Small intestine (tissue), 7 donors: ENCODE measurements around the gene BICC1. TPM values are rescaled to one million over a fixed set of nuclear protein-coding genes. Genes with fewer than 3 reads are reported as not detected.

Experiments
- DNase-seq, 2 donors: peaks; one replicate each; pipeline versions ENCODE4 v3.0.0 to v3.0.0-alpha.2; 2013
- FAIRE-seq: peaks from 2 replicates; lab custom pipeline; 2012; peaks lifted over from hg19 to GRCh38; lab: Jason Lieb, UNC
- H3K27ac ChIP-seq, 3 donors: one replicate each; pipeline ENCODE4 v1.5.1; 2013; ENCODE audit warnings: low read length in 2 of 3, mild to moderate bottlenecking in 2 of 3, control low read depth in 1 of 3, inconsistent platforms in 1 of 3, low read depth in 1 of 3, moderate library complexity in 1 of 3
- H3K27me3 ChIP-seq, 3 donors: one replicate each; pipeline ENCODE4 v1.6.1; 2013; ENCODE audit warnings: low read length in 3 of 3, inconsistent platforms in 1 of 3; ENCODE audit not compliant: control insufficient read depth in 3 of 3, insufficient read depth in 3 of 3
- H3K36me3 ChIP-seq, 3 donors: one replicate each; pipeline ENCODE4 v1.6.1; 2013; ENCODE audit warnings: low read length in 3 of 3, inconsistent platforms in 1 of 3, low read depth in 1 of 3, mild to moderate bottlenecking in 1 of 3, moderate library complexity in 1 of 3; ENCODE audit not compliant: control insufficient read depth in 3 of 3, insufficient read depth in 2 of 3
- H3K4me1 ChIP-seq, 3 donors: one replicate each; pipeline ENCODE4 v1.6.1; 2013; ENCODE audit warnings: low read length in 2 of 3, inconsistent platforms in 1 of 3, low read depth in 1 of 3, mild to moderate bottlenecking in 1 of 3, moderate library complexity in 1 of 3; ENCODE audit not compliant: control insufficient read depth in 3 of 3, insufficient read depth in 2 of 3
- H3K4me3 ChIP-seq, 3 donors: one replicate each; pipeline ENCODE4 v1.5.1; 2013; ENCODE audit warnings: low read length in 3 of 3, control low read depth in 1 of 3, inconsistent platforms in 1 of 3, low read depth in 1 of 3, mild to moderate bottlenecking in 1 of 3, moderate library complexity in 1 of 3
- H3K9me3 ChIP-seq, 2 donors: one replicate each; pipeline ENCODE4 v1.6.1; 2013; ENCODE audit warnings: low read depth in 1 of 2, low read length in 1 of 2; ENCODE audit not compliant: control insufficient read depth in 2 of 2, insufficient read depth in 1 of 2
- WGBS, 3 donors: extraction: QIAGEN DNeasy Blood & Tissue Kit; methylation state at CpG; one replicate each; pipeline ENCODE4 v1.1.7; 2013; 5-methylcytosine and 5-hydroxymethylcytosine counted together
- polyA plus RNA-seq, 4 donors: library from polyadenylated mRNA; stranded (reverse) in 3 of 4; unstranded in 1 of 4; fragments of 200-250 nt in 3 of 4; fragments of 120-200 nt in 1 of 4; gene quantifications; one replicate each; pipeline versions ENCODE4 v1.2.1 to v1.2.3, GENCODE V29; 2013
- donor health status: healthy with polysubstance abuse.
- donor health status: control.
- donor health status: control.
- donor health status: Bipolar disorder and iron deficiency.
- donor health status: healthy.

The BICC1 gene
- polyA plus RNA-seq, 4 donors, result 0.81 to 4.7 (median 1.3) TPM; not detected in 1

DNA sequence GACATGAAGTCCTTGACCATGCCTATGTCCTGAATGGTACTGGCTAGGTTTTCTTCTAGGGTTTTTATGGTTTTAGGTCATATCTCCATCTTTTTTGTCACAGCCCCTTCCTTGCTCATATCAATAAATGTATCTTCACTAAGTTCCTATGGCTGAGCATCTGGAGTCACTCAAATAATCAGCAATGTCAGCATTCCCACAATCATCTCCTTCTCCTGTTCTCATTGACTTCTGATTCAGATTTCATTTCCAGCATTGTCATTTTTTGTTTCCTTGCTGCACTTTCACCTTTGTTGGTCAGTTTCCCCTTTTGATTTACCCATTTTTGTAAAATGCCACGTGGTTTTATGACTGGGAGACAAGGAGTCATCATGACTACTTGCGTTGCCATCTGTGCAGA is 181.2 kb downstream of the BICC1 start:
- Histone ChIP-seq H3K9me3 (peaks cover 0 to 5% of the 10 kb centered on the region in 2 donors), H3K4me1 (no peaks in the 10 kb centered on the region), H3K27ac (no peak overlapping the region), H3K4me3 (no peak overlapping the region), H3K36me3 (no peaks in the 10 kb centered on the region), H3K27me3 (no peaks in the 10 kb centered on the region)
- no peak for DNase-seq
- FAIRE-seq, result no peak
- 45 to 76% (median 51%) methylated on average over 2 of the region's 2 CpGs for WGBS, 3 donors

DNA sequence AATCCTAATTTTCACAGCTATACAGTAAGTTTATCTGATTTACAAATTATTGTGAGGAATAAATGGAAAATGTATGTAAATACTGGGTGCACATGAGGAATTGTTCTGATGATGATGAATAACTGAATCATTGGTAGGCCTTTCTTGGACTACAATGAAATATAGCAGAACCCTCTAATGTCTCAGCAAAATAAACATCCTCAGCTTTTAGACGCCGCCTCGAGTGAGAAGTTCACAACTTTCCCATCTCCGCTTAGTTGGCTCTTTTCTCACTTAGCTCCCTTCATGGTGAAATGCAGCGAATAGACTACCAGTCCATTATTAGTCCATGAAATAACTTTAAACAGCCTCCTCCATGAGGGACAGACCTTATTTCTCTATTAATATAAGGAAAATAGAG is 182.3 kb downstream of the BICC1 start:
- no peaks in the 10 kb centered on the region for H3K36me3 ChIP-seq
- 67 to 74% (median 73%) methylated on average over 5 of the region's 5 CpGs for WGBS, 3 donors
- no peak overlapping the region for H3K4me3 ChIP-seq
- H3K27ac ChIP-seq, result no peak overlapping the region
- DNase-seq, result no peak
- no peak for FAIRE-seq
- H3K27me3 ChIP-seq, result no peaks in the 10 kb centered on the region
- peaks cover 0 to 5% of the 10 kb centered on the region in 2 donors for H3K9me3 ChIP-seq
- no peaks in the 10 kb centered on the region for H3K4me1 ChIP-seq

DNA sequence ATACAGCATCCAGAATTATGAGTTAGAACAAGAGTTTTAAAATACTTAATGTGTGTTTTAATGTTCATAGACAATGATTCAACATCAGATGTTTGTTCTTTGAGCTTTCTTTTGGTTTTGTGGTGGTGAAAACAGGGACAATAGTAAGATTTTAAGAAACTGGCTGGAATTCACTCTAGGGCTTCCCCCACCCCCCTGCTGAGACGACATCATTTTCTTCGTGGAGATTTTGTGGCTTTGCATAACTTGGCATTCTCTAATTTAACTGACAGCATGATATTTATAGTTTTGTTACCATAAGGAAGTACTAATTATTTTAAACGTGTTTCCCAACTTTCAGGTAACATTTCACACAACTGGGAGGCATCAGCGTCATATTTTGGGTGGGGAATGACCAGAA is 184.1 kb downstream of the BICC1 start:
- no peak for DNase-seq
- no peak overlapping the region for H3K4me3 ChIP-seq
- FAIRE-seq, result no peak
- H3K4me1 ChIP-seq, result no peaks in the 10 kb centered on the region
- H3K27me3 ChIP-seq, result no peaks in the 10 kb centered on the region
- H3K27ac ChIP-seq, result no peak overlapping the region
- H3K9me3 ChIP-seq, result peaks cover 0 to 2% of the 10 kb centered on the region in 2 donors
- WGBS, 3 donors, result 42 to 62% (median 47%) methylated on average over 4 of the region's 4 CpGs
- no peaks in the 10 kb centered on the region for H3K36me3 ChIP-seq

DNA sequence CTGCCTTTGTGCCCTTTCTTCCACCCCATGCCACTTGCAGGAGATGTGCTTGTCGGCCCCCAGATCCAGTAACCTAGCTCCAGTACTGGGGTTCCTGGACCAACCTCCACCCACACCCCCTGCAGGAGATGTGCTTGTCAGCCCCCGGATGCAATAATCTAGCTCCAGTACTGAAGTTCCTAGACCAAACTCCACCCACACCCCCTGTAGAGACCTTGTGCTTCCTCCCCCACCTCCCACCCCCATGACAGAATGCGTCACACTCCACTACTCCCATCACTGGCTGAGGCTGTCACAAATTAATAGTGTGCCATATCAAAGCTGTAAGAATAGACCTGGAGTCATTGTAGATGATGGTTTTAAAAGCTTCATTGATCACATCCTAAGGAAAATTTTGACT is 185.0 kb downstream of the BICC1 start:
- Histone ChIP-seq H3K9me3 (no peaks in the 10 kb centered on the region), H3K4me3 (no peak overlapping the region), H3K4me1 (no peaks in the 10 kb centered on the region), H3K27me3 (no peaks in the 10 kb centered on the region), H3K36me3 (no peaks in the 10 kb centered on the region), H3K27ac (no peak overlapping the region)
- FAIRE-seq (no peak), DNase-seq (no peak)
- WGBS, 3 donors, result 82 to 87% (median 82%) methylated on average over 3 of the region's 3 CpGs

DNA sequence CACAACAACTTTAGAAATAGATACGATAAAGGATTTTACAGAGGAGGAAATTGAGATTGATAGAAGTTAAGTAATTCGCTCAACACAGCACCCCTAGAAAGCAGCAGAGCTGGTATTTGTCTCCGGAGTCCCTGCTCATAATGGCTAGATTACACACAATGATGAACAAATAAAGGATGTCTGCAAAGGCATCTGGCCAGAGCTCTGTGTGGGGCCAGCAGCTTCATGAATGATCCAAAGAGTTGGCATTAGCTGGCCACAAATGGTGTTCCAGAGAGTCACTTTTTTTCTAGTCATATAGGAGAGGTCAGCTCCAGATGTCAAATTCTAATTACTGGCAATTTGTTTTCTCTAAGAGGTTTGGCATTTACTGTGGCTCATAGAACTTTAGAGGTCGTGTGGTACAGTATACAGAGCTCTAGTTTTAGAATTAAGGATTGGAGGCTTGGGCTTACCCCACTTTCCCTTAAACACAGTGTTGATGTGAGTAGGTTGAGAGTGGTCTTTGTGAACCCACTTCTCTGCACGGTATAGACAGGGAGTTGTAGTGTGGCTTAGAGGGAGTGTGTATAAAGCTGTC is 186.2 kb downstream of the BICC1 start:
- Histone ChIP-seq H3K9me3 (no peaks in the 10 kb centered on the region), H3K4me1 (no peaks in the 10 kb centered on the region), H3K27ac (no peak overlapping the region), H3K36me3 (no peaks in the 10 kb centered on the region), H3K27me3 (no peaks in the 10 kb centered on the region), H3K4me3 (no peak overlapping the region)
- DNase-seq, result no peak
- no peak for FAIRE-seq
- WGBS, 3 donors, result 70 to 74% (median 73%) methylated on average over 5 of the region's 5 CpGs

DNA sequence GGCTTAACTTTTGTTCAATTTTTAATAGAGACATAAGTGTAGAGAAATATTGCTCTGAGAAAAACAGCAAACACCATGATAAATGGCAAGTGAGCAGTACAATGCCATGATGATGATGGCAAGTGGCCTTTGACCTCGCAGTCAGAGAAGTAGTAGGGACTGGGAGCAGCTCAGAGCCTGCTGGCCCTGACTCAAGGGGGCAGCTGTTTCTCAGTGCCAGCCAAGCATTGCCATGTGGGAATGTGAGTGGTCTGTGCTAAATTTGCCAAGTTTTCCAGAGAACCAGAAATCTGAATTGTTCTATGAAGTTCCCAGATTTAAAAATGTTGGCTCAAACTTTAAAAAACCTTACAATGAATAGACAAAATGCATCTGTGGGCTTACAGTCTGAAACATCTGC is 187.9 kb downstream of the BICC1 start:
- Histone ChIP-seq H3K9me3 (no peaks in the 10 kb centered on the region), H3K36me3 (no peaks in the 10 kb centered on the region), H3K4me1 (no peaks in the 10 kb centered on the region), H3K27me3 (no peaks in the 10 kb centered on the region), H3K27ac (no peak overlapping the region), H3K4me3 (no peak overlapping the region)
- FAIRE-seq (no peak), DNase-seq (no peak)
- WGBS, 3 donors, result 71 to 79% (median 77%) methylated on average over 1 of the region's 1 CpG

DNA sequence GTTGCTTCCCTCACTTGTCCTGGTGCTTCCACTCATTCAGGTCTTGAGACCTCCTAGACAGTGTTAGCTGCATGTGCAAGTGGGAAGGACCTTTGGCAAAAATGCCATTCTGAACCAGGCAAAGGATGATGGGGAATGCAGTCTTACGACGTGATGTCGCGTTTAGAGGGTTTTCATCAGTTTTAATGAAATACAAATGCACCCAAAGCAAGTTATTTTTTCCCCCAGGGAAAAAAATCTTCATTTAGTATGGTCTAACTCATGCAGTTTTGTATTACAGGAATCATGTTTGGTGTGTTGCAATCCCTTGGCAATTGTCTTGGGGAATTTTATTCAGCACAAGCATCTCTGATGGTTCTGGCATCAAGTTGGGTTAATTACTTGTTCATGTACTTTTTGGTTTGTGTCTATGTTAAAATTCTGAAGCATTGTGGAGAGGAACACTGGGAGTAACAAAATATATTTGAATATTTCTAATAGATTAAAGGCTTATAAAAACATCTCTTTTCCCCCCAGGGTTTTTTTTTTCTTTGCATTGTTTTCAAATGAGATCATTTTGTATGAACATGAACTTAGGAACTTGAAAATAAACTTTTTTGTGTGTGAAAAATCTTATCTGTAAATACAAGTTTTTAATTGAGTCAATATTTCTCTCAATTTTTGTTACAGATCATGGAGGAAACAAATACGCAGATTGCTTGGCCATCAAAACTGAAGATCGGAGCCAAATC is 188.9 kb downstream of the BICC1 start:
- Histone ChIP-seq H3K4me1 (no peaks in the 10 kb centered on the region), H3K9me3 (no peaks in the 10 kb centered on the region), H3K36me3 (no peaks in the 10 kb centered on the region), H3K4me3 (no peak overlapping the region), H3K27ac (peak overlapping the region in 1 of 3 donors; percentile 40), H3K27me3 (no peaks in the 10 kb centered on the region)
- DNase-seq (no peak), FAIRE-seq (no peak)
- WGBS, 3 donors, result 75 to 84% (median 79%) methylated on average over 6 of the region's 6 CpGs

DNA sequence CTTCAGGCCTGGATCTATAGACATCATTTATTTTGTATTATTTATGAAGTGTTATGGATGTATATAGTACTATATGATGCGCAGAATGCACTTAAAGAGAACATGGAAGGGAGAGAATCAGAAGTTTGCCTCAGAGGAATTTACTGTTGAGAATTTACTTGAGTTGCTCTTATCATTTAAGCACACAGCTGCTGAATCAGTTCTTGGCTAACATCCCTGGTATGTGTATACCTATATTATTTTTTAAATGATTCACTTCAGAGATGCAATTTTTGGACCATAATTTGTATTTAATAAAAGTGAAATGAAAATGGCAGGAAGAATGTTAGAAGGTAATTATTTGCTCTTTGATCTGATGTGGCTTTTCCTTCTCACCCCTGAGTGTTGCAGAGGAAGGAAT is 191.6 kb downstream of the BICC1 start:
- Histone ChIP-seq H3K4me3 (no peak overlapping the region), H3K36me3 (no peaks in the 10 kb centered on the region), H3K27me3 (no peaks in the 10 kb centered on the region), H3K27ac (no peak overlapping the region), H3K9me3 (no peaks in the 10 kb centered on the region), H3K4me1 (no peaks in the 10 kb centered on the region)
- 81 to 94% (median 87%) methylated on average over 1 of the region's 1 CpG for WGBS, 3 donors
- no peak for FAIRE-seq
- DNase-seq, result no peak
